Activated B cell treated with CpG ODN at 0.5 μM for 24 hours (primary cell): ENCODE results near the gene KIAA1549. TPM values are rescaled to one million over a fixed set of nuclear protein-coding genes. Genes with fewer than 3 reads are reported as not detected.

ENCODE experiments used
- ATAC-seq: fragments of 200-7000 bp; cut with Tn5 transposase; one replicate; pipeline ENCODE4 v1.10.0; 2021; ENCODE audit warnings: low read depth, mild to moderate bottlenecking, moderate library complexity
- CTCF ChIA-PET: fragments of 350-600 bp; sonication (Branson Sonifier 250); formaldehyde crosslinking; loops from one replicate; lab custom pipeline; 2021; ENCODE audit warnings: antibody characterized with exemption; lab: Charles Lee
- POLR2A ChIA-PET: fragments of 350-600 bp; sonication (Branson Sonifier 250); formaldehyde crosslinking; loops from one replicate; lab custom pipeline; 2021; ENCODE audit warnings: antibody characterized with exemption; lab: Charles Lee
- DNase-seq: peaks from one replicate; pipeline ENCODE4 v3.0.0; 2022
- H3K27ac Mint-ChIP-seq: one replicate; pipeline ENCODE4 v1.8.0; 2020; ENCODE audit warnings: mixed read lengths
- H3K27me3 Mint-ChIP-seq: one replicate; pipeline ENCODE4 v1.8.0; 2021; ENCODE audit warnings: mixed read lengths
- H3K36me3 Mint-ChIP-seq: one replicate; pipeline ENCODE4 v1.8.0; 2021; ENCODE audit warnings: low read depth, mixed read lengths
- H3K4me1 Mint-ChIP-seq: one replicate; pipeline ENCODE4 v1.8.0; 2021; ENCODE audit warnings: mixed read lengths
- H3K4me3 Mint-ChIP-seq: one replicate; pipeline ENCODE4 v1.8.0; 2020; ENCODE audit warnings: mild to moderate bottlenecking, mixed read lengths
- H3K9me3 Mint-ChIP-seq: one replicate; pipeline ENCODE4 v1.8.0; 2020; ENCODE audit warnings: mixed read lengths
- intact Hi-C: fragments of 100-400 bp; cut with micrococcal nuclease; formaldehyde crosslinking; loops from one replicate; pipeline ENCODE4 v1.15.1; 2024
- total RNA-seq: library from RNA; stranded (reverse); gene quantifications from 2 replicates; pipeline ENCODE4 v1.2.3, GENCODE V29; 2022
- TF ChIP-seq, protein P1 (sequence below): fragments of 200-600 bp; IDR thresholded peaks from one replicate; pipeline ENCODE4 v1.8.0; 2022; ENCODE audit warnings: antibody characterized with exemption, mild to moderate bottlenecking

KIAA1549 gene
- total RNA-seq, 1 donor from 2014 or later = 0.42 TPM

DNA sequence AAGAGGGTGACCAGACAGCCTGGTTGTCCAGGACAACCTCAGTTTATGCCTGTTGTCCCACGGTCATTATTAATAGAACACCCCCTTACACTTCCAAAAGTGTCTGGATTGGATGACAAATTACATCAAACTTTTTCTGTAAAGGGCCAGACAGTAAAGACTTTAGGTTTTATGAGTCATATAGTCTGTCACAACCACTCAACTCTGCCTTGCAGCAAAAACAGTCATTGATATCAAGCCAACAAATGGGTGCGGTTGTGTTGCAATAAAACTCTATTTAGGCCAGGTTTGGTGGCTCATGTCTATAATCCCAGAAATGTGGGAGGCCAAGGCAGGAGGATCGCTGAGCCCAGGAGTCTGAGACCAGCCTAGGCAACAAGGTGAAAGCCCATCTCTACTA, 116.5 kb downstream of the KIAA1549 start:
- ChIA-PET POLR2A (no interaction called here), CTCF (no interaction called here)
- no peak for DNase-seq
- Mint-ChIP-seq H3K4me3 (no peak overlapping the region), H3K4me1 (no peaks in the 10 kb centered on the region), H3K36me3 (no peaks in the 10 kb centered on the region), H3K27ac (no peak overlapping the region), H3K27me3 (peaks cover 4% of the 10 kb centered on the region), H3K9me3 (no peaks in the 10 kb centered on the region)
- intact Hi-C loops = no loop called here
- no peak for ATAC-seq
- TF ChIP-seq, protein P1, sequence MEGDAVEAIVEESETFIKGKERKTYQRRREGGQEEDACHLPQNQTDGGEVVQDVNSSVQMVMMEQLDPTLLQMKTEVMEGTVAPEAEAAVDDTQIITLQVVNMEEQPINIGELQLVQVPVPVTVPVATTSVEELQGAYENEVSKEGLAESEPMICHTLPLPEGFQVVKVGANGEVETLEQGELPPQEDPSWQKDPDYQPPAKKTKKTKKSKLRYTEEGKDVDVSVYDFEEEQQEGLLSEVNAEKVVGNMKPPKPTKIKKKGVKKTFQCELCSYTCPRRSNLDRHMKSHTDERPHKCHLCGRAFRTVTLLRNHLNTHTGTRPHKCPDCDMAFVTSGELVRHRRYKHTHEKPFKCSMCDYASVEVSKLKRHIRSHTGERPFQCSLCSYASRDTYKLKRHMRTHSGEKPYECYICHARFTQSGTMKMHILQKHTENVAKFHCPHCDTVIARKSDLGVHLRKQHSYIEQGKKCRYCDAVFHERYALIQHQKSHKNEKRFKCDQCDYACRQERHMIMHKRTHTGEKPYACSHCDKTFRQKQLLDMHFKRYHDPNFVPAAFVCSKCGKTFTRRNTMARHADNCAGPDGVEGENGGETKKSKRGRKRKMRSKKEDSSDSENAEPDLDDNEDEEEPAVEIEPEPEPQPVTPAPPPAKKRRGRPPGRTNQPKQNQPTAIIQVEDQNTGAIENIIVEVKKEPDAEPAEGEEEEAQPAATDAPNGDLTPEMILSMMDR = no peak

DNA sequence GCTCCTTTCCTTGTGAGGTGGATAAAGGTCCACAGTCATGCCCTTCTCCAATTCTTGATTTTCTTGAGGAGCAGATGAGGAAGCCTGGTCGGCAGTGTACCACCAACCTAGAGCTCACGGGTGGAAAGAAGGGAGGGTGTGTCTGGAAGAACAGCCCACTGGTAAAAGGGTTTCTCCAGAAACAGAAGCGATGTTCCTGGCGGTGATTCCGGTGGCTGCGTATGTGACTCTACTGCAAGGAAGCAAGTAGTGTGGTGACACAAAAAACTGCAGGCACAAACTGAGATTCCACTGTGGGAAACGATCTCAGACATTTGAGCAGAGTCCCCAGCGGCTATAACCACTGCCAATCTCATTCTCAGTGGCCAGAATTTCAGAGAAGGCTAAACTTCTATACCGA, 117.3 kb downstream of the KIAA1549 start:
- POLR2A ChIA-PET = no interaction called here
- Mint-ChIP-seq H3K4me3 (no peak overlapping the region), H3K4me1 (no peaks in the 10 kb centered on the region), H3K9me3 (peaks cover 2% of the 10 kb centered on the region), H3K27ac (no peak overlapping the region), H3K36me3 (no peaks in the 10 kb centered on the region), H3K27me3 (peaks cover 1% of the 10 kb centered on the region)
- ATAC-seq (no peak), DNase-seq (no peak)
- CTCF ChIA-PET = no interaction called here
- intact Hi-C loops = no loop called here
- TF ChIP-seq, protein P1 = no peak

DNA sequence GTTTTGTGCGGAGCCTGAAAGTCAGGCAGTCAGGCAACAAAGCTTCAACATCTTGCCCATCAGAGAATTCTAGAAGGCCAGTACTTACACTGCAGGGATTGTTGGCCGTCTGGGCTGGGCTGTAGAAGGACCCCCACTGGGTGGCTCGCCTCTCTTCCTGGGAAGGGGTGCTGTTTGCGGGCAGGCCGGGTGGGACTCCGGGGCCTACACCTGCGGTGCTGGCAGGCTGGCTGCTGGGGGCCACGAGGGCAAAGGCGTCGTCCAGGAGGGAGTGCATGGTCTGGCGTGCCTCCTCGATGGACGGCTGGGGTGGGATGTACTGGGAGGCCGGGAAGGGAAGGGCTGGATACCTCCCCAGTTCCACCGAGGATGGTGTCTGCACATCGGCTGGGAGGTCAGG, 120.1 kb downstream of the KIAA1549 start:
- CTCF ChIA-PET = no interaction called here
- ATAC-seq = no peak
- intact Hi-C loops = no loop called here

DNA sequence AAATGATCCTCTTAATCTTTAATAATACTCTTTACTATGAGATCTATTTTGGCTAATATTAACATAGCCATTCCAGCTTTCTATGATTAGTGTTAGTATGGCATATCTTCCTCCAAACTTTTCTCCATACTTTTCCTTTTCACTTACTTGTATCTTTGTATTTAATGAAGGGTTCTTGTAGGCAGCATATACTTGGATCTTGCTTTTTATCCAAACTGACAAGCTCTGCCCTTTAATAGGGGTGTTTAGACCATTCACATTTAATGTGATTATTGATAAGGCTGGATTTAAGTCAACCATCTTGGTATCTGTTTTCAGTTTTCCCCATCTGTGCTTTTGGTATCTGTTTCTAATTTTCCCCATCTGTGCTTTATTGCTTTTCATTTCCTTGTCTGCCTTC, 123.5 kb downstream of the KIAA1549 start:
- peaks cover 2% of the 10 kb centered on the region for H3K36me3 Mint-ChIP-seq
- DNase-seq (no peak), ATAC-seq (no peak)
- H3K4me3 Mint-ChIP-seq = no peak overlapping the region
- H3K27ac Mint-ChIP-seq = no peak overlapping the region
- intact Hi-C loops = no loop called here
- H3K9me3 Mint-ChIP-seq = peaks cover 19% of the 10 kb centered on the region
- TF ChIP-seq, protein P1 = no peak
- ChIA-PET POLR2A (no interaction called here), CTCF (no interaction called here)
- no peaks in the 10 kb centered on the region for H3K4me1 Mint-ChIP-seq
- H3K27me3 Mint-ChIP-seq = peaks cover 2% of the 10 kb centered on the region

More for the DNA sequence above, 120.1 kb downstream of the KIAA1549 start:
- TF ChIP-seq, protein P1 = no peak
- no peak overlapping the region for H3K4me3 Mint-ChIP-seq
- peaks cover 2% of the 10 kb centered on the region for H3K36me3 Mint-ChIP-seq
- DNase-seq = no peak
- H3K27ac Mint-ChIP-seq = no peak overlapping the region
- POLR2A ChIA-PET = no interaction called here
- H3K9me3 Mint-ChIP-seq = peaks cover 19% of the 10 kb centered on the region
- peaks cover 2% of the 10 kb centered on the region for H3K27me3 Mint-ChIP-seq
- no peaks in the 10 kb centered on the region for H3K4me1 Mint-ChIP-seq

DNA sequence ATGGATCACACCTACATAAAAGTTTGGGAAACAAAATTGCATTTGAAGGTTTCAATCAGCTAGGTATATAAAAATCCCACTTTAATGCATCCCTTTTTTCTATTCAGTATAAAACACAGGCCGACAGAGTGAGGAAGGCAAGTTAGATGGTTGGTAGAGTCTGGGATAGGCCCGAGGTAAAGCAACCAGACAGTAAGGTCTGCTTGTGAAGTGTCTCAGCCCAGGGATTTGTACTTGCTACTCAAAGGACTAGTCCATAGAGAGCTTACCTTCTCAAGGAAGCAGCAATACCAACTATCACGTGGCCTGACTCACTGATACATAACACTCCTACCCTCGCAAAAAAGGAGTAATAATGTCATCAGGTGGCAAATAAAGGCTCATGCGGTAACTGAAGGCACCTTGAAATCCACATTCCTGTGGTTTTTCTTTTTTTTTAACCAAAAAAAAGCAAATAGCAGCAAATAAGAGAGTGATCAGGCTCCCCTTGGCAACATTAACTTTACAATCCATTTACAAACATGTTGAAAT, 127.0 kb downstream of the KIAA1549 start:
- intact Hi-C loops = no loop called here
- Mint-ChIP-seq H3K9me3 (peaks cover 22% of the 10 kb centered on the region), H3K27me3 (peaks cover 2% of the 10 kb centered on the region), H3K36me3 (peaks cover 2% of the 10 kb centered on the region), H3K27ac (no peak overlapping the region), H3K4me1 (no peaks in the 10 kb centered on the region), H3K4me3 (no peak overlapping the region)
- ChIA-PET POLR2A (no interaction called here), CTCF (no interaction called here)
- DNase-seq (no peak), ATAC-seq (no peak)
- TF ChIP-seq, protein P1 = no peak
